Stromal cell of bone marrow (primary cell): ENCODE data around the gene KCNIP1.

Experiments
- DNase-seq: peaks from one replicate; pipeline ENCODE4 v3.0.0-alpha.2; 2012; ENCODE audit warnings: low read depth

KCNIP1 gene

DNA sequence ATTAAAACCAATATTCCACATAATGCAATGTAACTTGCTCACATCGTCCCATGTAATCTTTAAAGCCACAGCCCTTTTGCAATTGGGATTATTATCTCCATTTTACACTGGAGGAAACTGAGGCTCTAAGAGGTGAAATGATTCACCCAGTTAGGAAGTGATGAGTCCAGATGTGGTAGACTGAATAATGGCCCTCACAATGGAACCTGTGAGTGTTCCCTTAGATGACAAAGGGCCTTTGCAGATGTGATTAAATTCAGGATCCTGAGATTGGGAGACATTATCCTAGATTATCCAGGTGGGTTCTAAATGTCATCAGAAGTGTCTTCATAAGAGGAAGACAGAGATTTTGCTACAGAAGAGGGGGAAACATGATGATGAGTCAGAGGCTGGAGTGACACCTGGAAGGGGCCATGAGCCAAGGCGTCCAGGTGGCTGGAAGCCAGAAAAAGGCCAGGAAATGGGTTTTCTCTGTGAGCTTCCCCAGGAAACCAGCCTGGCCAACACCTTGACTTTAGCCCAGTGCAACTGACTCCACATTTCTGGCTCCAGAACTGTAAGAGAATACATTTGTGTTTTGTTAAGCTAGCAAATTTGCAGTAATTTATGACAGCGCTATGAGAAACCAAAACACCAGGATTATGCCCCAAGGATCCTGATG is 139.1 kb downstream of the KCNIP1 start:
- DNase-seq: no peak

DNA sequence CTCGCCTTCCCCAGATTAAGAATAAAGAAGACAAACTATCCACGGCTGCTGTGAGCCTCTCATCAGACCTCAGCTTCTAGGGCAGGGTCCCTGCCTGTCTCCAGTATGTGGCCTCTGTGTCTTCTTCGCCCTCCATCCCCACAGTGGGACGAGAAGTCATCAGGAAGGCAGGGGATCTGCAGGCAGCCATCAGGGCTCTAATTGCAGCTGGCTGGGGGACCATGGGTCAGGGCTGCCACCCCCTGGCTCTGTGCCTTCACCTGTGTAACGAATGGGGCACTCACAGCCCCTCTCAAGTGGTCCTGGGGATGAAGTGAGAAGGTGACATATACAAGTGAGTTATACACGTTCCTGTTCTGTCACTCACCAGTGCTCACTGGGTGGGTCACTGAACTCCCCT is 139.8 kb downstream of the KCNIP1 start:
- DNase-seq: no peak

DNA sequence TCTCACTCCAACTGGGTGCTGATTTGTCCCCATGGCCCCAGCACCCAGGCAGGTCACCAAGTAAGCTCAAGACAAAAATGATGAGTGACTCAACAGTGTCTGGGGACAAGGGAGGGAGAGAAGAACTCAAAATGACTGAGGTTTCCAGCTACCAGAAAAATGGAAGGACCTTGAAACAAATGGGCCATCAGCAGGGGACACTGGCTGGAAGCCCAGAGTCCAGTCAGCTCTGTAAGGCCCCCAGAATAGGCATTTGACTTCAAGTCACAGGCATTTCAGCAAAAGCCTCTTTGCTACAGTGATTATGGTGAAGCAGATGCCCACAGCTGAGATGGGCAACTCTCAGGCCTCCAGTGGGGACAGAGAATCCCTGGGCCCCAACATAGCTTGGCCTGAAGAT is 140.7 kb downstream of the KCNIP1 start:
- no peak for DNase-seq

DNA sequence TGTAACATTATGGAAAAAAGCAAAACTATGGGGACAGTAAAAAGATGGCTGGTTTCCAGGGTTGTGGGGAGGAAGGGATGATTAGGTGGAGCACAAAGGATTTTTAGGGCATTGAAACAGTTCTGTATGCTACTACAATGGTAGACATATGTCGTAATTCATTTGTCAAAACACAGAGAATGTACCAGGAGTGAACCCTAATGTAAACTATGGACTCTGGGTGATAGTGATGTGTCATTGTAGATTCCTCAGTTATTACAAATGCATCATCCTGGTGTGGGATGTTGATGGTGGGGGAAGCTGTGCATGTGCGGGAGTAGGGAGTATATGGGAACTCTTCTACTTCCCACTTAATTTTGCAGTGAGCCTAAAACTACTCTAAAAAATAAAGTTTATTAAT is 144.7 kb downstream of the KCNIP1 start:
- DNase-seq: no peak

DNA sequence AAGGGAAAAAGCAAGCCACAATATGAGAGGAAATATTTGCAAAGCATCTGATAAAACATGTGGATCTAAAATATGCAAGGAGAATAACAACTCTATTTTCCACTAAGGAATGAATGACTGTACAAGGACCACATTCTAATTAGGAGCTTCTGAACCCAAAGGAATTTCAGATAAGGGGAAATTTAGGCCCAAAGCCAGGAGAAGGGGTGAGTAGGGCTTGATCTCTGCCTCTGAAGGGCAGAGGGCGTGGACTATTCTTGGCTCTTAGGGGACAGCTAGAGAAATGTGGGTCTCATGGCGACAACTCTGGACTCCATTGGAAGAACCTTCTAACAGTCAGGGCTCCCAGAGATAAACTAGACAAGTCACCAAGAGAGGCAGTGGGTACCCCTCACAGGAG is 147.0 kb downstream of the KCNIP1 start:
- DNase-seq: no peak

GRCh38 chr5:170651604-170652277 is 147.9 kb downstream of the KCNIP1 start:
- DNase-seq: no peak

GRCh38 chr5:170655476-170655875 is 151.7 kb downstream of the KCNIP1 start:
- DNase-seq: no peak

- no peak for DNase-seq
These were observed 152.1 kb downstream of the KCNIP1 start for GRCh38 chr5:170655920-170656319.

GRCh38 chr5:170656346-170656745 is 152.5 kb downstream of the KCNIP1 start:
- DNase-seq: no peak

GRCh38 chr5:170660531-170660930 is 156.7 kb downstream of the KCNIP1 start:
- DNase-seq: no peak

- DNase-seq: no peak
These were observed 159.1 kb downstream of the KCNIP1 start for GRCh38 chr5:170662966-170663365.

DNA sequence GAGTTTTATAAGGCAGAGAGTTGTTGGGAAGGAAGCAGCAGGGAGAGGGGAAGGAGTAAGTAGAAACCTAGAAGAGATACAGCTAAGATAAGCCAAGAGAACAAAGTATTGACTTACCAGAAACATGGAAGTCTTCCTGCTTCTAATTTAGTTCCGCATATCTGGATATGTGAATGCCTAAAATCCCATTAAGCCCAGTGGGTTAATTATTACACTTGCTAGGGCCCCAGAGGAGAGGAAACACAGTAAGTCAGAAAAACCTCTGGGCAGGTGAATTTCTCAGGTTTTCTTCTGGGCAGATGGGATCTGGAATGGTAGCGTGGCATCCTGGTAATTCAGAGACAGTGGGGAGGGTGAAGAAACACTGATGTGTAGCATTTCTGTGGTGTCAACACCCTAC is 175.0 kb downstream of the KCNIP1 start:
- DNase-seq: no peak

- DNase-seq: peak; percentile 8
These were observed 177.2 kb downstream of the KCNIP1 start for GRCh38 chr5:170681013-170681433.

- no peak for DNase-seq
These were observed 187.8 kb downstream of the KCNIP1 start for GRCh38 chr5:170691657-170692056.

GRCh38 chr5:170693701-170694100 is 189.9 kb downstream of the KCNIP1 start:
- DNase-seq: no peak

- no peak for DNase-seq
These were observed 191.1 kb downstream of the KCNIP1 start for GRCh38 chr5:170694911-170695310.

DNA sequence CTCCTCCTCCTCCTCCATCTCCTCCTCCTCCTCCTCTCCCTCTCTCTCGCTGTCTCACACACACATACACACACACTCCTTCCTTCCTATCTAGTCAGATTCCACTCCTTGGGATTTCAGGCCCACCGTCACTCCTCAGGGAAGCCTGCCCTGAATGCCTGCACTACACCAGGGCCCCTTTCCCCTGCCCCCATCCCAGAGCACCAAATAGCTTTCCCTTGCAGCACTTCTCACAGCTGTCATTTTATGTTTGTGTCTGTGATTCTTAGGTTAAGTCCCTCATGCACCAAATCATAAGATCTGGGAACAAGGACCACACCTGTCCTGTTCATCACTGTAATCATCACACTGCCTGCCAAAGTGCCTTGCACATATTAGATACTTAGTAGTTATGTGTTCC is 193.2 kb downstream of the KCNIP1 start:
- no peak for DNase-seq

DNA sequence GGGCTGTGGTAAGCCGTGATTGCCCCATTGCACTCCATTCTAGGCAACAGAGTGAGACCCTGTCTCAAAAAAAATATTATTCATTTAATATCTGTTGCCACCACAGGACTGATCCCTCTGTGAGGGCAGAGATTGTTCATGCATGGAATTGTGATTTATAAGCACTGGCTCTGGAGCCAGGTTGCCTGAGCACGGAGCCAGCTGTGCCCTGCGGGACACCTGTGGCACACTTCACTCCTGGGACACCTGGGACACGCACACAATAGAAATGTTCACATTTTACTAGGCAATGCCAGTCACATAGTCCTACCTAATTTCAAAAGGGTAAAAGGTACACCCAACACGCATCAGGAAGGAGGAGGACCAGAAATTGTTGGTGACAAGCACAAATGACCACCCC is 196.7 kb downstream of the KCNIP1 start:
- no peak for DNase-seq

GRCh38 chr5:170701334-170701733 is 197.5 kb downstream of the KCNIP1 start:
- DNase-seq: no peak

DNA sequence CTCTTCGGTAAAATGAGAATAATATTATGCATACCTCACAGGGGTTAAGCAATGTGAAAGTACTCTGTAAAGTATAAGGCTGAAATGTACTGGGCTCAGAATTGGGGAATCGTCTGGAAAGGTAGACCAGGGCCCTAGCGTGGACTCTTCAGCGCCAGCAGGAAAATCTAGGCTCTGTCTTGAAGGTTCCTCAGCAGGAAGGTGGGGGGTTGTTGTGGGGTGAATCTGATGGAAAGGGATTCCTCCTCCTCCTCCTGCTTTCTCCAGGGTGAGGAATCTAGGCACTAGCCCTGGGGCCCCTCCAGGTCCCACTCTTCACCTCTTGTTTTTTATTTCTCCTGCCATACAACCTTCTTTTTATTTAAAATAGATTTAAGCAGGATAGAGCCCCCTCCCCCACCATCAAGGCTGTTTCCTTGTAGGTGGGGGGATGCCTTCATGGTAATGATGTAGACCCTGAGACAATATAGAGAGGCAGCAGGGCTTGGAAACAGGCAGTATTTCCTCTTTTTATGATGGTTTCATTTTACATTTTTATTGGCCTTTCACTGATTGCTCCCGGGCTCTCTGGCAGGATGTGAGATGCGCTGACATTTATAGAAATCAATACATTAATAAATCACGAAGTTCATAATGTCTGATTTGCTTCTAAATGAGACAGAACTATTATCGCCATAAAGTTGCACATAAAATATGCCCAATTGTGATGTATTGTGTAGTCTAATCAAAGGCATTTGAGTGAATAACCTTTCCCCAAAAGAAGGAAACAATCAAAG is 200.8 kb downstream of the KCNIP1 start:
- DNase-seq: no peak

GRCh38 chr5:170709640-170710039 is 205.8 kb downstream of the KCNIP1 start:
- no peak for DNase-seq

DNA sequence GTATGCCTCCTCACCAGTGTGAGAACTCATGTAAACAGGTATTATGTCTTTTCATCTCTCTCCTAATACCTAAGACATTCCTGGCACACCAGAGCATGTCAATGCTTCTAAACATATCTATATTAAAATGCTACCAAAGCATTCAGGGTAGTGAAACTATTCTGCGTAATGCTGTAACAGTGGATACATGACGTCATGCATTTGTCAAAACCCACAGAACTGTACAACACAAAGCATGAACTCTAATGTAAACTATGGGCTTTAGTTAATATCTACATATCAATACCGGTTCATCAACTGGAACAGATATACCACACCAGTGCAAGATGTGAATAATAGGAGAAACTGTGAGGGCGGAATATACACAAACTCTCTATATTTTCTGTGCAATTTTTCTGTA is 207.5 kb downstream of the KCNIP1 start:
- DNase-seq: no peak

- DNase-seq: no peak
These were observed 211.3 kb downstream of the KCNIP1 start for GRCh38 chr5:170715141-170715540.
